ENCODE results near the gene CNFN. TPM values are rescaled to one million over a fixed set of nuclear protein-coding genes. Genes with fewer than 3 reads are reported as not detected.

The CNFN gene
- total RNA-seq, 4 donors from 2014 or later, result not detected

- TF ChIP-seq CTCF (IDR thresholded peaks at IDR 0.05), result no peak
- DNase-seq (ENCODE audit: low spot score) (no peak), ATAC-seq (ENCODE audit: low FRiP score) (no peak)
Observed at GRCh38 chr19:42374826-42375376, 15.2 kb downstream of the CNFN start.

- TF ChIP-seq CTCF (IDR thresholded peaks at IDR 0.05), result no peak
- no peak for ATAC-seq (ENCODE audit: low FRiP score)
- no peak for DNase-seq (ENCODE audit: low spot score)
Observed at GRCh38 chr19:42370626-42371175, 19.4 kb downstream of the CNFN start.

GRCh38 chr19:42370068-42370520 lies 20.0 kb downstream of the CNFN start:
- TF ChIP-seq CTCF (IDR thresholded peaks at IDR 0.05), result no peak
- no peak for ATAC-seq (ENCODE audit: low FRiP score)
- DNase-seq (ENCODE audit: low spot score), result no peak

- no peak for TF ChIP-seq CTCF (IDR thresholded peaks at IDR 0.05)
- DNase-seq (ENCODE audit: low spot score), result no peak
- ATAC-seq (ENCODE audit: low FRiP score), result no peak
Observed at GRCh38 chr19:42369433-42370067, 20.5 kb downstream of the CNFN start.

- TF ChIP-seq CTCF (IDR thresholded peaks at IDR 0.05), result no peak
- ATAC-seq (ENCODE audit: low FRiP score), result no peak
- DNase-seq (ENCODE audit: low spot score), result no peak
Observed at GRCh38 chr19:42368765-42369164, 21.3 kb downstream of the CNFN start.

- ATAC-seq (ENCODE audit: low FRiP score) (no peak), DNase-seq (ENCODE audit: low spot score) (no peak)
- no peak for TF ChIP-seq CTCF (IDR thresholded peaks at IDR 0.05)
Observed at GRCh38 chr19:42368360-42368759, 21.7 kb downstream of the CNFN start.

GRCh38 chr19:42367929-42368328 lies 22.2 kb downstream of the CNFN start:
- no peak for TF ChIP-seq CTCF (IDR thresholded peaks at IDR 0.05)

More at GRCh38 chr19:42367929-42368328, 22.2 kb downstream of the CNFN start:
- DNase-seq (ENCODE audit: low spot score), result no peak
- ATAC-seq (ENCODE audit: low FRiP score), result no peak
